Neural crest cell (in vitro differentiated cells): ENCODE measurements around the gene PNRC1. TPM values are rescaled to one million over a fixed set of nuclear protein-coding genes. Genes with fewer than 3 reads are reported as not detected.

ENCODE experiments used
- DNase-seq: peaks from one replicate; pipeline ENCODE4 v3.0.0; 2021; ENCODE audit warnings: low read depth, mixed read lengths, low spot score
- H3K27ac Mint-ChIP-seq: one replicate; pipeline ENCODE4 v1.8.0; 2021; ENCODE audit warnings: mild to moderate bottlenecking, mixed read lengths; ENCODE audit not compliant: unreplicated experiment
- H3K27me3 Mint-ChIP-seq: 2 replicates; pipeline ENCODE4 v1.8.0; 2021; ENCODE audit warnings: low read depth, mild to moderate bottlenecking, mixed read lengths
- H3K36me3 Mint-ChIP-seq: 2 replicates; pipeline ENCODE4 v1.8.0; 2021; ENCODE audit warnings: low read depth, mild to moderate bottlenecking, mixed read lengths
- H3K4me1 Mint-ChIP-seq: 2 replicates; pipeline ENCODE4 v1.8.0; 2021; ENCODE audit warnings: mixed read lengths
- H3K4me3 Mint-ChIP-seq: one replicate; pipeline ENCODE4 v1.8.0; 2021; ENCODE audit warnings: mild to moderate bottlenecking, mixed read lengths
- H3K9me3 Mint-ChIP-seq: 2 replicates; pipeline ENCODE4 v1.8.0; 2021; ENCODE audit warnings: mixed read lengths
- CTCF ChIP-seq: fragments of 200-600 bp; sonication (generic); conservative IDR thresholded peaks from 2 replicates; pipeline ENCODE4 v1.5.0; 2021; ENCODE audit warnings: antibody characterized with exemption, mild to moderate bottlenecking
- total RNA-seq: library from RNA; stranded (reverse); gene quantifications from 2 replicates; pipeline ENCODE4 v1.2.1, GENCODE V29; 2021

Gene PNRC1
- total RNA-seq, 1 donor from 2014 or later = 42.0 TPM

- TF ChIP-seq CTCF = no peak
- Mint-ChIP-seq H3K4me3 (no peak overlapping the region), H3K9me3 (no peaks in the 10 kb centered on the region), H3K36me3 (no peaks in the 10 kb centered on the region), H3K27me3 (no peaks in the 10 kb centered on the region), H3K27ac (no peak overlapping the region), H3K4me1 (peaks cover 11% of the 10 kb centered on the region)
- no peak for DNase-seq
Measured at GRCh38 chr6:89073840-89074239, 6.7 kb upstream of the PNRC1 start.

GRCh38 chr6:89079511-89080234 is 878 bp upstream of the PNRC1 start:
- DNase-seq = no peak
- no peak for TF ChIP-seq CTCF
- Mint-ChIP-seq H3K9me3 (no peaks in the 10 kb centered on the region), H3K36me3 (peaks cover 1% of the 10 kb centered on the region), H3K27me3 (peaks cover 3% of the 10 kb centered on the region), H3K4me3 (peak overlapping the region; percentile 99), H3K4me1 (peaks cover 27% of the 10 kb centered on the region), H3K27ac (peak overlapping the region; percentile 95)

- Mint-ChIP-seq H3K4me3 (peak overlapping the region; percentile 99), H3K27ac (peak overlapping the region; percentile 99), H3K36me3 (peaks cover 10% of the 10 kb centered on the region), H3K4me1 (peaks cover 32% of the 10 kb centered on the region), H3K9me3 (no peaks in the 10 kb centered on the region), H3K27me3 (peaks cover 3% of the 10 kb centered on the region)
- no peak for TF ChIP-seq CTCF
- no peak for DNase-seq
Measured at GRCh38 chr6:89081129-89081422, 525 bp downstream of the PNRC1 start.

GRCh38 chr6:89081423-89082322 is 1.1 kb downstream of the PNRC1 start:
- Mint-ChIP-seq H3K9me3 (no peaks in the 10 kb centered on the region), H3K36me3 (peaks cover 10% of the 10 kb centered on the region), H3K27me3 (peaks cover 3% of the 10 kb centered on the region), H3K4me3 (peak overlapping the region; percentile 91), H3K27ac (peak overlapping the region; percentile 97), H3K4me1 (peaks cover 32% of the 10 kb centered on the region)
- peak; percentile 30 for TF ChIP-seq CTCF
- DNase-seq = peak; percentile 90

- H3K4me1 Mint-ChIP-seq = peaks cover 32% of the 10 kb centered on the region
- TF ChIP-seq CTCF = no peak
- peaks cover 3% of the 10 kb centered on the region for H3K27me3 Mint-ChIP-seq
- peak overlapping the region; percentile 84 for H3K27ac Mint-ChIP-seq
- no peak for DNase-seq
- H3K36me3 Mint-ChIP-seq = peaks cover 10% of the 10 kb centered on the region
- peak overlapping the region; percentile 91 for H3K4me3 Mint-ChIP-seq
- H3K9me3 Mint-ChIP-seq = no peaks in the 10 kb centered on the region
Measured at GRCh38 chr6:89082486-89082891, 1.9 kb downstream of the PNRC1 start.
